Adrenal gland (tissue), 12 donors: ENCODE data around the gene APLF. TPM values are rescaled to one million over a fixed set of nuclear protein-coding genes. Genes with fewer than 3 reads are reported as not detected.
A peak's percentile ranks its signal among the peaks of the same experiment; 100 is the strongest.
"Not testable (repeated sequence)": the region's sequence is repeated elsewhere in the genome, so short reads cannot be mapped to it uniquely, and the experiment has no call there.

ENCODE experiments used
- DNase-seq, 7 donors: peaks; one replicate each; pipeline ENCODE4 v3.0.0-alpha.2; 2019 to 2020
- H3K27ac ChIP-seq, 5 donors: fragments of 200-600 bp; sonication (generic) in 4 of 5; 1 replicate in 3 of 5; 2 replicates in 2 of 5; pipeline versions ENCODE4 v1.5.1 to v1.8.0; 2016 to 2020; ENCODE audit warnings: mild to moderate bottlenecking in 1 of 5
- H3K27me3 ChIP-seq: fragments of 200-600 bp; 2 replicates; pipeline ENCODE4 v1.8.0; 2021
- H3K36me3 ChIP-seq, 2 donors: fragments of 200-600 bp; replicated peaks in 1 of 2; 1 replicate in 1 of 2; 2 replicates in 1 of 2; pipeline versions ENCODE4 v1.5.1 to v1.8.0; 2018 to 2022
- H3K4me1 ChIP-seq, 2 donors: fragments of 200-600 bp; replicated peaks in 1 of 2; 1 replicate in 1 of 2; 2 replicates in 1 of 2; pipeline versions ENCODE4 v1.5.1 to v1.8.0; 2018 to 2021
- H3K4me3 ChIP-seq, 4 donors: fragments of 200-600 bp; sonication (generic) in 3 of 4; one replicate each; pipeline ENCODE4 v1.5.1; 2016 to 2018
- H3K9me3 ChIP-seq, 3 donors: fragments of 200-600 bp; sonication (generic) in 1 of 3; replicated peaks in 1 of 3; 1 replicate in 2 of 3; 2 replicates in 1 of 3; pipeline versions ENCODE4 v1.5.1 to v1.8.0; 2016 to 2021
- POLR2A ChIP-seq, 2 donors: fragments of 450-650 bp; IDR thresholded peaks; one replicate each; pipeline ENCODE4 v1.6.1; 2017; ENCODE audit warnings: antibody characterized with exemption in 2 of 2, mild to moderate bottlenecking in 2 of 2, moderate library complexity in 1 of 2
- WGBS, 4 donors: extraction: QIAGEN DNeasy Blood & Tissue Kit in 2 of 4; methylation state at CpG; one replicate each; pipeline versions ENCODE4 v1.1.5 to v1.1.7; 2013 to 2017; 5-methylcytosine and 5-hydroxymethylcytosine counted together
- intact Hi-C, 2 donors: fragments of 100-400 bp; cut with DNase I; formaldehyde crosslinking; loops; one replicate each; pipeline versions ENCODE4 v1.14.1 to v1.15.0; 2022 to 2023
- polyA plus RNA-seq, 3 donors: library from polyadenylated mRNA; stranded (reverse); fragments of 200-250 nt in 2 of 3; fragments of 350-450 nt in 1 of 3; fragmentation: Illumina TruSeq in 1 of 3; extraction: RNeasy Lipid Tissue Mini Kit (QIAGEN cat#74804) in 1 of 3; gene quantifications; one replicate each; pipeline ENCODE4 v1.2.3, GENCODE V29; 2013 to 2014
- total RNA-seq, 9 donors: library from RNA; depleted of rRNA in 4 of 9; stranded (reverse); fragments of >200 nt in 4 of 9; fragments of 120-200 nt in 1 of 9; fragmentation: NEBNext Ultra II Directional in 1 of 9; extraction: Animal tissue kit (Norgen Biotek cat#: 25700) in 1 of 9; gene quantifications; one replicate each; pipeline versions ENCODE4 v1.1.0 to v1.2.4, GENCODE V29; 2013 to 2023
- TF ChIP-seq, protein P1 (sequence below), 6 experiments: fragments of 450-650 bp in 4 of 6; fragments of 200-600 bp in 2 of 6; sonication (generic) in 1 of 6; IDR thresholded peaks; 1 replicate in 5 of 6; 2 replicates in 1 of 6; pipeline versions ENCODE4 v1.5.1 to v1.8.0; 2016 to 2021; ENCODE audit warnings: antibody characterized with exemption in 6 of 6, mild to moderate bottlenecking in 2 of 6, moderate library complexity in 1 of 6
- donor health status: healthy with polysubstance abuse.
- donor health status: Bipolar disorder and iron deficiency.
- donor health status: DM: yes; HTN: yes; CAD: no.
- donor health status: DM: no; HTN: no; CAD: no.
- donor health status: DM: no; HTN: no; CAD: no.
- donor health status: DM: yes; HTN: yes; CAD: no.

Gene APLF
- total and polyA plus RNA-seq, 12 donors, result 1.1 to 6.8 (median 3.6) TPM

DNA sequence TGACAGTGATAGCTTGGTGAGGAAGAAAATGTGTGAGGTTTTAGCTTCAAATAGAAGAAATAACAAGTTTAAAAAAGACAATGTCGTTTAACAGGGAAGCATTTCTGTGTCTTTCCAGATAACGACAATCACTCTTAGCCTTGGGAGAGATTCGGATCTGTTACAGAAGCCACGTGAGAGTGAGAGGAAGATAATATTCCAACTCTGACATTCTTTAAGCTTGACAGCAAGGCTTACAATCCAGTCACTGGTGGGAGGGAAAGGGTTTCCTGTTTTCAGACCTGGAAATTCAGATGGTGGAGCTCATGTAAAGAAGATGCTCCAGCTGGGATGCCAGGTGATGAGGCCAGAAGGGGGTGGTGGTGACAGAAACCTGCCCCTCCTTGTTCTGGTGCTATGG is 31.1 kb upstream of the APLF start:
- WGBS, 4 donors, result 18 to 35% (median 34%) methylated on average over 4 of the region's 4 CpGs
- Histone ChIP-seq H3K9me3 (no peaks in the 10 kb centered on the region), H3K27me3 (no peaks in the 10 kb centered on the region), H3K4me3 (no peak overlapping the region), H3K36me3 (no peaks in the 10 kb centered on the region), H3K4me1 (peaks cover 0 to 6% of the 10 kb centered on the region in 2 donors), H3K27ac (peak overlapping the region in 2 of 5 donors; percentile 27 to 31)
- intact Hi-C loops, result loop anchor here (5.0 to 10.0 kb wide), 2 partner anchors 69 to 71 kb away; partner anchors contain the start of gene PLEK (in 2 of the 2)
- TF ChIP-seq, protein P1, sequence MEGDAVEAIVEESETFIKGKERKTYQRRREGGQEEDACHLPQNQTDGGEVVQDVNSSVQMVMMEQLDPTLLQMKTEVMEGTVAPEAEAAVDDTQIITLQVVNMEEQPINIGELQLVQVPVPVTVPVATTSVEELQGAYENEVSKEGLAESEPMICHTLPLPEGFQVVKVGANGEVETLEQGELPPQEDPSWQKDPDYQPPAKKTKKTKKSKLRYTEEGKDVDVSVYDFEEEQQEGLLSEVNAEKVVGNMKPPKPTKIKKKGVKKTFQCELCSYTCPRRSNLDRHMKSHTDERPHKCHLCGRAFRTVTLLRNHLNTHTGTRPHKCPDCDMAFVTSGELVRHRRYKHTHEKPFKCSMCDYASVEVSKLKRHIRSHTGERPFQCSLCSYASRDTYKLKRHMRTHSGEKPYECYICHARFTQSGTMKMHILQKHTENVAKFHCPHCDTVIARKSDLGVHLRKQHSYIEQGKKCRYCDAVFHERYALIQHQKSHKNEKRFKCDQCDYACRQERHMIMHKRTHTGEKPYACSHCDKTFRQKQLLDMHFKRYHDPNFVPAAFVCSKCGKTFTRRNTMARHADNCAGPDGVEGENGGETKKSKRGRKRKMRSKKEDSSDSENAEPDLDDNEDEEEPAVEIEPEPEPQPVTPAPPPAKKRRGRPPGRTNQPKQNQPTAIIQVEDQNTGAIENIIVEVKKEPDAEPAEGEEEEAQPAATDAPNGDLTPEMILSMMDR (IDR thresholded peaks at IDR 0.05), result no peak
- TF ChIP-seq POLR2A (IDR thresholded peaks at IDR 0.05), result no peak
- DNase-seq, result no peak

DNA sequence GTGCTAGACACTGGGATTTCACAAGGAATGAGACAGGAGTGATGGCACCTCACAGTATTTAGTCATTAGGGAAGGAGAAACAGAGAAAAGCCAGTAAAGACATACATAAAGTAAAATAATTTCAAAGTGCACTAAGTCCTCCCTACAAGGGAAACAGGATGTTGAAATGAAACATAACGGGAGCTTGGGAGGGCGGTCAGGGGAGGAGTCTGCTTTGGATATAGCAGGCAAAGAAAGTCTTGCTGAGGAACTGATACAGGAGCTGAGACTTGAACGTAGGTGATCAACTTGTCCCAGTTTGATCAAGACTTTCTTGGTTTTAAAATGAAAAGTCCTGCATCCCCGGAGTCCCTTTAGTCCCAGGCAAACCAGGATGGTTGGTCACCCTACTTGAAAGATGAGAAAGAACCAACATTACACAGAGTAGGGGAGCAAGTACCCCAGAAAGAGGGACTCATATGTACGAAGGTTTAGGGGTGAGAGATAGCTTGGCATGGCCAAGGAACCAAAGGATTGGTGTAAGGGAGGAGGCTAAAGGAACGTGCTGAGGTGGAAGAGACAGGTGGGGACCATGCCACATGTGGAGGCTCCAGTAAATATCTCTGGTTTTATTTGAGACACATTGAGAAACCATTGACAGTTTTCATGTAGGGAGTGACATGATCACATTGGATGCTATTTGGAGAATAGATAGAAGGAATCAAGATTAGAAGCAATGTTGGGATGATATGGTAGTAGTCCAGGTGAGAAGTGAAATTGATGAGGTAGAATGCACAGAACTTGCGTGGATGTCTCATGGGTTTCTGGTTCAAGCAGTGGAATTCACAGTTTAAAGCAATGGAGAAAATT is 28.7 kb upstream of the APLF start:
- intact Hi-C loops, result loop anchor here (5.0 to 10.0 kb wide), 2 partner anchors 71 to 74 kb away; partner anchors contain the start of gene PLEK (in 2 of the 2)
- Histone ChIP-seq H3K27me3 (no peaks in the 10 kb centered on the region), H3K4me3 (no peak overlapping the region), H3K27ac (no peak overlapping the region), H3K36me3 (no peaks in the 10 kb centered on the region), H3K9me3 (no peaks in the 10 kb centered on the region), H3K4me1 (peaks cover 0 to 10% of the 10 kb centered on the region in 2 donors)
- DNase-seq, result no peak
- TF ChIP-seq, protein P1 (IDR thresholded peaks at IDR 0.05), result no peak
- TF ChIP-seq POLR2A (IDR thresholded peaks at IDR 0.05), result no peak
- WGBS, 4 donors, result 73 to 74% (median 74%) methylated on average over 7 of the region's 7 CpGs

DNA sequence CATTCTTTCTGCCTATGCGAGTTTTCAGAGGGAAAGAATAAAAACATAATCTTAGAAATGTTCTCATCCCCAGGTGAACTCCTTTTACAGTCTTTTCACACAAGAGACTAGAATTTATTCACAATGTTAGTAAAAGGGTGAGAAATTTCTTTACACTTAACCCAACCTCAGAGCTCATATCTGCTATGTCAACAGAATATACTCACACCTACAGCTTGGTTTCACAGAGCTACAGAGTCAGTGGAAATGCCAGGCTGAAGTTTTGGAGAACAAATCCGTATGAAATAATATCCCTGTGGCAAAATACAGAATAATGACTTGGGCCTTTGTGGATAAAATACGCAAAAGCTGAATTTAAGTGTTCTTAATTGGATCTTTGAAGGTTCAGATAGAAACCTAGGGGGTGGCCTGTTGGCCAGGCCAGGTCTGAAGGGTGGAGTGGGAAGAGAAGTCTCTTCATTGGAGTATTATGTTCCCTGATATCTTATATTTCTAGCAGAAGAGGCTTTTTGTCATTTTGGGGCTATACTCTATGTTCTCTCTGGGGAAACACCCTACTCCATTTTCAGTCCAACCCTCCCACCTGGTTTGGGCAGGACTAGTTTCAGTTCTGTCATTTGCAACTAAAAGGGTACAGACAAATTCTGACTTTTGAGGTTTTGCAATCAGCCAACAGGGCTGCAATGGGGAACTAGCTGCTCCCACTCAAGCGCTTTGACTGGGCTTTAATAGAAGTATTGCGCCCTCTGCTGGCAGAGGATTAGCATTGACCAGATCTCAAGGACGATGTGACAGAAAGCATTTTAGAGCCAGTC is 26.0 kb upstream of the APLF start:
- Histone ChIP-seq H3K4me1 (peaks cover 0 to 4% of the 10 kb centered on the region in 2 donors), H3K36me3 (no peaks in the 10 kb centered on the region), H3K27me3 (no peaks in the 10 kb centered on the region), H3K4me3 (no peak overlapping the region), H3K9me3 (no peaks in the 10 kb centered on the region), H3K27ac (no peak overlapping the region)
- WGBS, 4 donors, result 38 to 44% (median 39%) methylated on average over 6 of the region's 6 CpGs
- no peak for TF ChIP-seq POLR2A (IDR thresholded peaks at IDR 0.05)
- TF ChIP-seq, protein P1 (IDR thresholded peaks at IDR 0.05), result peak; percentile 86 to 91 (median 91)
- peak; percentile 73 to 94 (median 82) for DNase-seq
- intact Hi-C loops, result loop anchor here in 1 of 2 donors (5.0 kb wide), 1 partner anchor 319 kb away; no protein-coding TSS in a partner anchor

DNA sequence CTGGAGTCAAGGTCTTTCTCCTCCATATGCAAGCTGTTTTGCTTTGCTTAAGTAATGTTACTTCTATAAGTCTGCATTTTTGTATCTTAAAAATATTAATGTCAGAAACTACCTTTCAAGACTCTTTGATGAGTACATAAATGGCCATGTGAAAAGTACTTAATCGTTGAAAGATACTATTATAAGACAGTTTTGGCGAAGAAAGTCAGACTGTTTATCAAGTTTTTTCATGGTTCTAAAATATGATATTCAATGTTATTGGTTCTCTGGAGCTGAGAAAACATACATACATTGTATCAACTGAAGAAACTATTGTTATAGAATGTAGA is 25.4 kb upstream of the APLF start:
- peaks cover 0 to 4% of the 10 kb centered on the region in 2 donors for H3K4me1 ChIP-seq
- intact Hi-C loops, result loop anchor here in 1 of 2 donors (5.0 kb wide), 1 partner anchor 320 kb away; no protein-coding TSS in a partner anchor
- TF ChIP-seq, protein P1 (IDR thresholded peaks at IDR 0.05), result peak in 1 of 6 experiments; percentile 20
- TF ChIP-seq POLR2A (IDR thresholded peaks at IDR 0.05), result no peak
- no peaks in the 10 kb centered on the region for H3K36me3 ChIP-seq
- no peak overlapping the region for H3K4me3 ChIP-seq
- H3K9me3 ChIP-seq, result no peaks in the 10 kb centered on the region
- H3K27me3 ChIP-seq, result no peaks in the 10 kb centered on the region
- 76 to 91% (median 84%) methylated on average over 2 of the region's 2 CpGs for WGBS, 4 donors
- H3K27ac ChIP-seq, result no peak overlapping the region
- no peak for DNase-seq

DNA sequence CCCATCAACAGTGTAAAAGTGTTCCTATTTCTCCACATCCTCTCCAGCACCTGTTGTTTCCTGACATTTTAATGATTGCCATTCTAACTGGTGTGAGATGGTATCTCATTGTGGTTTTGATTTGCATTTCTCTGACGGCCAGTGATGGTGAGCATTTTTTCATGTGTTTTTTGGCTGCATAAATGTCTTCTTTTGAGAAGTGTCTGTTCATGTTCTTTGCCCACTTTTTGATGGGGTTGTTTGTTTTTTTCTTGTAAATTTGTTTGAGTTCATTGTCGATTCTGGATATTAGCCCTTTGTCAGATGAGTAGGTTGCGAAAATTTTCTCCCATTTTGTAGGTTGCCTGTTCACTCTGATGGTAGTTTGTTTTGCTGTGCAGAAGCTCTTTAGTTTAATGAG is 21.0 kb upstream of the APLF start:
- H3K4me3 ChIP-seq, DNase-seq, H3K9me3 ChIP-seq, H3K27me3 ChIP-seq, H3K4me1 ChIP-seq, H3K27ac ChIP-seq, H3K36me3 ChIP-seq, intact Hi-C loops: not testable (repeated sequence)
- WGBS, 4 donors, result 43 to 87% (median 79%) methylated on average over 1 to 3 of the region's 3 CpGs
